HepG2 (cell line): Measurements from ENCODE around the gene MTOR. TPM values are rescaled to one million over a fixed set of nuclear protein-coding genes. Genes with fewer than 3 reads are reported as not detected.

Experiments
- ERF ChIP-seq: IDR thresholded peaks from 2 replicates; pipeline ENCODE4 v1.6.1; 2018; ENCODE audit warnings: missing biosample characterization, missing genetic modification reagents
- GLI4 ChIP-seq: sonication (generic); formaldehyde crosslinking; IDR thresholded peaks from 2 replicates; pipeline ENCODE4 v1.5.1; 2020; ENCODE audit warnings: missing genetic modification reagents, mild to moderate bottlenecking, moderate library complexity, borderline replicate concordance
- JDP2 ChIP-seq: sonication (generic); formaldehyde crosslinking; IDR thresholded peaks from 2 replicates; pipeline ENCODE4 v1.8.1; 2022; ENCODE audit warnings: missing genetic modification reagents, borderline replicate concordance
- MAF1 ChIP-seq: sonication (generic); formaldehyde crosslinking; IDR thresholded peaks from 2 replicates; pipeline ENCODE4 v1.5.0; 2020; ENCODE audit warnings: missing genetic modification reagents, borderline replicate concordance
- MEIS1 ChIP-seq: sonication (generic); formaldehyde crosslinking; IDR thresholded peaks from 2 replicates; pipeline ENCODE4 v1.9.0; 2021; ENCODE audit warnings: mild to moderate bottlenecking, missing genetic modification reagents, moderate library complexity, borderline replicate concordance
- MIXL1 ChIP-seq: IDR thresholded peaks from 2 replicates; pipeline ENCODE4 v1.6.1; 2016
- MTA3 ChIP-seq: sonication (generic); formaldehyde crosslinking; IDR thresholded peaks from 2 replicates; pipeline ENCODE4 v1.4.0; 2020; ENCODE audit warnings: missing genetic modification reagents
- RBAK ChIP-seq: sonication (generic); formaldehyde crosslinking; IDR thresholded peaks from 2 replicates; pipeline ENCODE4 v1.5.1; 2020; ENCODE audit warnings: mild to moderate bottlenecking, missing genetic modification reagents
- RXRA ChIP-seq: sonication (generic); formaldehyde crosslinking; IDR thresholded peaks from 2 replicates; pipeline ENCODE4 v1.5.1; 2020; ENCODE audit warnings: missing genetic modification reagents
- SATB2 ChIP-seq: sonication (generic); formaldehyde crosslinking; IDR thresholded peaks from 2 replicates; pipeline ENCODE4 v1.5.0; 2020; ENCODE audit warnings: missing genetic modification reagents
- ZBTB38 ChIP-seq: sonication (generic); formaldehyde crosslinking; IDR thresholded peaks from 2 replicates; pipeline ENCODE4 v1.5.1; 2020; ENCODE audit warnings: mild to moderate bottlenecking, missing genetic modification reagents
- ZFP36L2 ChIP-seq: sonication (generic); formaldehyde crosslinking; IDR thresholded peaks from 2 replicates; pipeline ENCODE4 v1.4.0; 2020; ENCODE audit warnings: missing genetic modification reagents
- ZNF350 ChIP-seq: sonication (generic); formaldehyde crosslinking; IDR thresholded peaks from 2 replicates; pipeline ENCODE4 v1.4.0; 2020; ENCODE audit warnings: mild to moderate bottlenecking, low read depth, missing genetic modification reagents, borderline replicate concordance
- ZNF546 ChIP-seq: sonication (generic); formaldehyde crosslinking; conservative IDR thresholded peaks from 2 replicates; pipeline ENCODE4 v1.8.1; 2023; ENCODE audit warnings: mild to moderate bottlenecking, missing genetic modification reagents
- ZNF746 ChIP-seq: sonication (generic); formaldehyde crosslinking; IDR thresholded peaks from 2 replicates; pipeline ENCODE4 v1.8.0; 2022; ENCODE audit warnings: mild to moderate bottlenecking, missing genetic modification reagents
- ZNF792 ChIP-seq: IDR thresholded peaks from 2 replicates; pipeline ENCODE4 v1.6.1; 2016
- polyA plus RNA-seq, 8 experiments: library from polyadenylated mRNA; depleted of rRNA in 3 of 8; stranded (reverse) in 7 of 8; unstranded in 1 of 8; fragments of >200 nt; fragmentation: Illumina TruSeq in 4 of 8; extraction: Trizol in 4 of 8; gene quantifications; 2 replicates each; pipeline versions ENCODE4 v1.2.1 to v1.2.3, GENCODE V29; 2011 to 2016; ENCODE audit warnings: low read depth in 4 of 8, missing spikeins in 1 of 8, mixed read lengths in 1 of 8; ENCODE audit not compliant: insufficient read depth in 1 of 8
- total RNA-seq, 5 experiments: library from RNA; depleted of rRNA; stranded (reverse); fragments of >200 nt; fragmentation: Illumina TruSeq; extraction: Trizol; gene quantifications; 2 replicates each; pipeline ENCODE4 v1.2.3, GENCODE V29; 2016; ENCODE audit warnings: low read depth in 1 of 5
- TF ChIP-seq, protein P1 (sequence below): sonication (generic); formaldehyde crosslinking; IDR thresholded peaks from 2 replicates; pipeline ENCODE4 v1.4.0; 2020; ENCODE audit warnings: missing genetic modification reagents, mild to moderate bottlenecking, borderline replicate concordance
- TF ChIP-seq, protein P2 (sequence below): IDR thresholded peaks from 2 replicates; pipeline ENCODE4 v1.6.1; 2012; ENCODE audit warnings: inconsistent platforms
- TF ChIP-seq, protein P3 (sequence below): sonication (generic); formaldehyde crosslinking; IDR thresholded peaks from 2 replicates; pipeline ENCODE4 v1.4.0; 2020; ENCODE audit warnings: missing genetic modification reagents, borderline replicate concordance
- TF ChIP-seq, protein P4 (sequence below): sonication (generic); formaldehyde crosslinking; IDR thresholded peaks from 2 replicates; pipeline ENCODE4 v1.8.0; 2023; ENCODE audit warnings: mild to moderate bottlenecking, missing genetic modification reagents
- TF ChIP-seq, protein P5 (sequence below): sonication (generic); formaldehyde crosslinking; IDR thresholded peaks from 2 replicates; pipeline ENCODE4 v1.4.0; 2020; ENCODE audit warnings: low read depth, missing genetic modification reagents

MTOR gene
- total and polyA plus RNA-seq, 2 of the 13 experiments (the other 11 are each of a cell fraction or from before 2014, with no cell fraction given) = 24.6 to 34.6 TPM

DNA sequence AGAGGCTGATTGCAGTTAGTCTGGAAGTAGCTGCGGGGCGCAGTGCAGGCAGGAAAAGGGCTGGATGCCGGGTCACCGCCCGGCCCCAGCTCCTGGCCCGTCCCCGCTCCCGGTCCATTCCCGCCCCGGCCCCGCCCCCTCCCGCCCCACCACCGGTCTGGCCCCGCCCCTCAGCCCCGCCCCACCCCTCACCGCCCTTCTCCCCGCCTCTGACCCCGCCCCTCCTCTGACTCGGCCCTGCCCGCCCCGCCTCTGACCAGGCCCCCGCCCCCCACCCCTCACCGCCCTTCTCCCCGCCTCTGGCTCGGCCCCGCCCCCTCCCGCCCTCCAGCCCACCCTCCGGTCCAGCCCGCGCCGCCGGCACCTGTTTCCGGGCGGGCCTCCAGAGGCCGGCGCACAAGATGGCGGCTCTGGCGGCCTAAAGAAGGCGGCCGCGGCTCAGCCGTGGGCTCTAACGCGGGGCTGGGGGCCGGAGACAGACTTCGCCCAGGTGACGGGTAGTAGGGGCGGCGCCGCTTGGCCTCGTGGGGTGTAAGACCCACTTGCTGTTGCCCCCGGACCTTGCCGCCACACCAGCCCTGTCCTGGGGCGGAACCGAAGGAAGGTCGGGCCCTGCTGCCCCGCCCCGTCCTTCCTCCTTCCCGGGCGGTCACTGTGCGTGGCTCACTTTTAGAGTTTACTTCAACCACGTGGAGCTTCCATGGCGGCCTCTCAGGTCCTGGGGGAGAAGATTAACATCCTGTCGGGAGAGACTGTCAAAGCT, 10.7 kb upstream of the MTOR start, which contains the start of gene UBIAD1 (continued):
- no peak for TF ChIP-seq MAF1 (CRISPR knock-in tag)
- TF ChIP-seq MTA3 (CRISPR knock-in tag) = no peak
- peak; percentile 44; the same call in 1 of the 2 replicates for TF ChIP-seq ZBTB38 (CRISPR knock-in tag)
- TF ChIP-seq, protein P1, sequence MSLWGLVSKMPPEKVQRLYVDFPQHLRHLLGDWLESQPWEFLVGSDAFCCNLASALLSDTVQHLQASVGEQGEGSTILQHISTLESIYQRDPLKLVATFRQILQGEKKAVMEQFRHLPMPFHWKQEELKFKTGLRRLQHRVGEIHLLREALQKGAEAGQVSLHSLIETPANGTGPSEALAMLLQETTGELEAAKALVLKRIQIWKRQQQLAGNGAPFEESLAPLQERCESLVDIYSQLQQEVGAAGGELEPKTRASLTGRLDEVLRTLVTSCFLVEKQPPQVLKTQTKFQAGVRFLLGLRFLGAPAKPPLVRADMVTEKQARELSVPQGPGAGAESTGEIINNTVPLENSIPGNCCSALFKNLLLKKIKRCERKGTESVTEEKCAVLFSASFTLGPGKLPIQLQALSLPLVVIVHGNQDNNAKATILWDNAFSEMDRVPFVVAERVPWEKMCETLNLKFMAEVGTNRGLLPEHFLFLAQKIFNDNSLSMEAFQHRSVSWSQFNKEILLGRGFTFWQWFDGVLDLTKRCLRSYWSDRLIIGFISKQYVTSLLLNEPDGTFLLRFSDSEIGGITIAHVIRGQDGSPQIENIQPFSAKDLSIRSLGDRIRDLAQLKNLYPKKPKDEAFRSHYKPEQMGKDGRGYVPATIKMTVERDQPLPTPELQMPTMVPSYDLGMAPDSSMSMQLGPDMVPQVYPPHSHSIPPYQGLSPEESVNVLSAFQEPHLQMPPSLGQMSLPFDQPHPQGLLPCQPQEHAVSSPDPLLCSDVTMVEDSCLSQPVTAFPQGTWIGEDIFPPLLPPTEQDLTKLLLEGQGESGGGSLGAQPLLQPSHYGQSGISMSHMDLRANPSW (CRISPR knock-in tag) = no peak
- TF ChIP-seq JDP2 = no peak
- TF ChIP-seq, protein P2, sequence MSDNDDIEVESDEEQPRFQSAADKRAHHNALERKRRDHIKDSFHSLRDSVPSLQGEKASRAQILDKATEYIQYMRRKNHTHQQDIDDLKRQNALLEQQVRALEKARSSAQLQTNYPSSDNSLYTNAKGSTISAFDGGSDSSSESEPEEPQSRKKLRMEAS = peak; percentile 95
- TF ChIP-seq, protein P3, sequence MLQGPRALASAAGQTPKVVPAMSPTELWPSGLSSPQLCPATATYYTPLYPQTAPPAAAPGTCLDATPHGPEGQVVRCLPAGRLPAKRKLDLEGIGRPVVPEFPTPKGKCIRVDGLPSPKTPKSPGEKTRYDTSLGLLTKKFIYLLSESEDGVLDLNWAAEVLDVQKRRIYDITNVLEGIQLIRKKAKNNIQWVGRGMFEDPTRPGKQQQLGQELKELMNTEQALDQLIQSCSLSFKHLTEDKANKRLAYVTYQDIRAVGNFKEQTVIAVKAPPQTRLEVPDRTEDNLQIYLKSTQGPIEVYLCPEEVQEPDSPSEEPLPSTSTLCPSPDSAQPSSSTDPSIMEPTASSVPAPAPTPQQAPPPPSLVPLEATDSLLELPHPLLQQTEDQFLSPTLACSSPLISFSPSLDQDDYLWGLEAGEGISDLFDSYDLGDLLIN (CRISPR knock-in tag) = no peak; the same call in 1 of the 2 replicates
- TF ChIP-seq RXRA (CRISPR knock-in tag) = peak; percentile 16; the same call in 1 of the 2 replicates
- TF ChIP-seq, protein P4, sequence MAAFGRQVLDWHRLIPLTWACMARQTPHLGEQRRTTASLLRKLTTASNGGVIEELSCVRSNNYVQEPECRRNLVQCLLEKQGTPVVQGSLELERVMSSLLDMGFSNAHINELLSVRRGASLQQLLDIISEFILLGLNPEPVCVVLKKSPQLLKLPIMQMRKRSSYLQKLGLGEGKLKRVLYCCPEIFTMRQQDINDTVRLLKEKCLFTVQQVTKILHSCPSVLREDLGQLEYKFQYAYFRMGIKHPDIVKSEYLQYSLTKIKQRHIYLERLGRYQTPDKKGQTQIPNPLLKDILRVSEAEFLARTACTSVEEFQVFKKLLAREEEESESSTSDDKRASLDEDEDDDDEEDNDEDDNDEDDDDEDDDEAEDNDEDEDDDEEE (CRISPR knock-in tag) = no peak; the same call in 1 of the 2 replicates
- TF ChIP-seq ZFP36L2 (CRISPR knock-in tag) = no peak
- TF ChIP-seq SATB2 = no peak; the same call in 1 of the 2 replicates
- peak; percentile 87 for TF ChIP-seq ZNF350 (CRISPR knock-in tag)
- TF ChIP-seq ZNF746 = peak; percentile 95
- no peak for TF ChIP-seq ZNF792
- TF ChIP-seq GLI4 (CRISPR knock-in tag) = peak; percentile 72; the same call in 1 of the 2 replicates
- no peak for TF ChIP-seq RBAK (CRISPR knock-in tag)
- no peak for TF ChIP-seq MIXL1 (CRISPR knock-in tag)
- TF ChIP-seq MEIS1 (CRISPR knock-in tag) = 0 out of 2 replicates have a peak, but pooled peaks have one; percentile 58
- TF ChIP-seq ERF (CRISPR knock-in tag) = no peak; the same call in none of the 2 replicates
- peak; percentile 82 for TF ChIP-seq ZNF546 (CRISPR knock-in tag)
- TF ChIP-seq, protein P5, sequence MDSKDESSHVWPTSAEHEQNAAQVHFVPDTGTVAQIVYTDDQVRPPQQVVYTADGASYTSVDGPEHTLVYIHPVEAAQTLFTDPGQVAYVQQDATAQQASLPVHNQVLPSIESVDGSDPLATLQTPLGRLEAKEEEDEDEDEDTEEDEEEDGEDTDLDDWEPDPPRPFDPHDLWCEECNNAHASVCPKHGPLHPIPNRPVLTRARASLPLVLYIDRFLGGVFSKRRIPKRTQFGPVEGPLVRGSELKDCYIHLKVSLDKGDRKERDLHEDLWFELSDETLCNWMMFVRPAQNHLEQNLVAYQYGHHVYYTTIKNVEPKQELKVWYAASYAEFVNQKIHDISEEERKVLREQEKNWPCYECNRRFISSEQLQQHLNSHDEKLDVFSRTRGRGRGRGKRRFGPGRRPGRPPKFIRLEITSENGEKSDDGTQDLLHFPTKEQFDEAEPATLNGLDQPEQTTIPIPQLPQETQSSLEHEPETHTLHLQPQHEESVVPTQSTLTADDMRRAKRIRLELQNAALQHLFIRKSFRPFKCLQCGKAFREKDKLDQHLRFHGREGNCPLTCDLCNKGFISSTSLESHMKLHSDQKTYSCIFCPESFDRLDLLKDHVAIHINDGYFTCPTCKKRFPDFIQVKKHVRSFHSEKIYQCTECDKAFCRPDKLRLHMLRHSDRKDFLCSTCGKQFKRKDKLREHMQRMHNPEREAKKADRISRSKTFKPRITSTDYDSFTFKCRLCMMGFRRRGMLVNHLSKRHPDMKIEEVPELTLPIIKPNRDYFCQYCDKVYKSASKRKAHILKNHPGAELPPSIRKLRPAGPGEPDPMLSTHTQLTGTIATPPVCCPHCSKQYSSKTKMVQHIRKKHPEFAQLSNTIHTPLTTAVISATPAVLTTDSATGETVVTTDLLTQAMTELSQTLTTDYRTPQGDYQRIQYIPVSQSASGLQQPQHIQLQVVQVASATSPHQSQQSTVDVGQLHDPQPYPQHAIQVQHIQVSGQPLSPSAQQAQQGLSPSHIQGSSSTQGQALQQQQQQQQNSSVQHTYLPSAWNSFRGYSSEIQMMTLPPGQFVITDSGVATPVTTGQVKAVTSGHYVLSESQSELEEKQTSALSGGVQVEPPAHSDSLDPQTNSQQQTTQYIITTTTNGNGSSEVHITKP = no peak; the same call in 1 of the 2 replicates
